HG02642 (cell line): Measurements from ENCODE around the gene MEI4.
"Not testable (repeated sequence)": the region's sequence is repeated elsewhere in the genome, so short reads cannot be mapped to it uniquely, and the experiment has no call there.

Experiments used
- ATAC-seq: cut with Tn5 transposase; IDR thresholded peaks from one replicate; pipeline ENCODE4 v1.9.1; 2021; ENCODE audit warnings: mild to moderate bottlenecking; ENCODE audit not compliant: unreplicated experiment, poor library complexity

MEI4 gene, protein sequence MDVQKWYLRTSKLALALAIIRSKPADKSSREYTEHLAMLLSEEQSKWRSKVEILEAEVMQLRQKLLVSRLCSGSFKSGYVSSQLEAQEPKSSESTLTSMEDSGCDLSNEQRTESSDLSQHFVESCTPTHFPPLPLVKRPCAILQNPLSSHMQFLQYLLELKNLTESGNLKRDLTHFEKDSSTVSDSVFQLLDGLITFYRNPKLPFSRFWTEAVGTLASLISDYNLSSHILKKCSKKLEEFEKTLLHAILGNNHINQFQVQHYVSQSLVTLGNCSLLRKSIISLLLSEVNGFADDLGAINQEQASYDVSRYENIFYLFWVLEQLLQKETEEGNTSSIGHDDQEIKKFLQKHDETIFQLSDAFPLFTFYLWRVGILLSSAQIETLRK

DNA sequence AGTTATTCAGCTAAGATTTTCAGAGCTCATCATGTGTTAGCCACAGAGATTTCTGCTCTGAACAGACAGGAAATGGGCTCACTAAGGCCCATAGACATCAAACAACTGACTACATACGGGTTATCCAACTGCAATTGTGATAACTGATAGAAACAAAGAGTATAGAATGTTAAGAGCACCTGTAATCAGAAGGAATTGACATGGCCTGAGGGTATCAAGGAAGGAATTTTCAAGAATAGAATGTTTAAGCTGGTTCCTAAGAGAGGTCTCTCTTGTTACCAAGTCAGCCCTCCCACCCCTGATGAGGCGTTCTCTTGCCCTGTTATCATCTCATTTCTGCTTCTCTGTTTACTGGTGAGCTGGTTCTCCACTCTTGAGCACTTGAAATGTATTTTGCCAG is at the start of gene MEI4:
TSS of gene MEI4 (plus strand) at position 301 of the 400 bp plus-strand sequence. CDS start 37,633 bp downstream, outside the sequence.
- no peak for ATAC-seq

DNA sequence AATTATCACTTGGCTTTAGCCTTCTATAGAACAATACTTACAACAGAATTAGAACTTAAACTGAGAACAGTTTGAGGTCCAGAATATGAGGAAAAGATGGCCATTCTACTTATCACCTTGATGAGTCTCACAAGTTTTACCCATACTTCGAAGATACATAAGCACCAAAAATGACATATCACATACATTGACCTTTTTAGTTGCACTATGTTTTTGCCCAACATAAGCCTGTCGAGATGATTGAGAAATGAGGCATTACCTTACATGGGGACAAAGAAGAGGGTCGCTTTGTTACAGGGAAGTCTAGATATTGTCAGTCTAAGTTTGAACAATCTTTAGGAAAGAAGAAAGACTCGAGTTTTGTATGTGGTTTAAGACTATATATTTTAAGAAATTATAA is 48.4 kb upstream of the MEI4 start:
- ATAC-seq = no peak

DNA sequence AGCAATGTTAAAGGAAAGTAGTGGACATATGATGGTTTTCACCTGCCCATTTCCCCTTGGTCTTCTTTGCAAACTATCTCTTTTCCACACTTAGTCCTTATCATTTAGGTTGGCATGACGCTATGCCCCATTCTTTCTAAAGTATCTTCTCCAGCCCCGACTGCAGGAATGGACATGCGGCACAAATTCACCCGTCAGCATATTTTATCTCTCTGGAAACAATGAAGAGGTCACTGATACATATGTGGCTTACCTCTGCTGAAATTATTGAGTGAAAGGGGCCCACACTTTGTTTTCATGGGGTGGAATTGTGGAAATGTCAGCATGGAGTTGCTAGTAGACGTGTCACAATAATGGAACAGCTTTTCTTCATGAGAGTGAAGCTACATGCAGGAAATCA is 45.8 kb upstream of the MEI4 start:
- ATAC-seq = no peak

DNA sequence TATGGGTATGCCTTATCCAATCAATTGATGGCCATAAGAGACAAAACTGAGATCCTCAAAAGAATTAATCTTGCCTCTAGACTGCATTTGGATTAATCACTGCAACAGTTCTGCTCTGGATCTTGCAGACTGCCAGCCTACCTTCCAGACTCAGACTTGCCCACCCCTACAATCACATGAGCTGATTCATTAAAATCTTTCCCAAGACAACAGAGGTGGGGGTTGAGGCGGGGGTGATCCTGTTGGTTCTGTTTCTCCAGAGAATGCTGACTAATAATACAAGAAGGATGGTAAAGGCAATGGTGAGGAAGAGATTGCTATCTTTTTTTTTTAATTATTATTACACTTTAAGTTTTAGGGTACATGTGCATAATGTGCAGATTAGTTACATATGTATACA is 43.7 kb upstream of the MEI4 start:
- no peak for ATAC-seq

DNA sequence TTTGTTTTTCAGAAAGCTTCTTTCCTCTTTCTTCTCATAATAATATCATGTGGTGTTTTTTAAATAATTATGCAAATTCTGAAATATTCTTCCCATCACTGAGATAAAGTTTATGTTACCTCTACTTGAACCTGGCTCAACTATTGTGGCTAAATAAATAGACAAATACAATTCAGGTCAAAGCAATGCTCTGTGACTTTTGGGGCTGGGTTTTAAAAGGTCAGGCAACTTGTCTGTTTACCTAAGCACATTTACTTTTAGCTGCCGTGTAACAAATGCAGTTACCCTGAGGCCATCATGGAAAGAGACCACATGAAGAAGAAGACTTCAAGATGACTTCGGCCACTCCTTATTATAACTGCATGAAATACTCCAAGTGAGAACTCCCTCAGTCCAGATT is 33.7 kb upstream of the MEI4 start:
- no peak for ATAC-seq

DNA sequence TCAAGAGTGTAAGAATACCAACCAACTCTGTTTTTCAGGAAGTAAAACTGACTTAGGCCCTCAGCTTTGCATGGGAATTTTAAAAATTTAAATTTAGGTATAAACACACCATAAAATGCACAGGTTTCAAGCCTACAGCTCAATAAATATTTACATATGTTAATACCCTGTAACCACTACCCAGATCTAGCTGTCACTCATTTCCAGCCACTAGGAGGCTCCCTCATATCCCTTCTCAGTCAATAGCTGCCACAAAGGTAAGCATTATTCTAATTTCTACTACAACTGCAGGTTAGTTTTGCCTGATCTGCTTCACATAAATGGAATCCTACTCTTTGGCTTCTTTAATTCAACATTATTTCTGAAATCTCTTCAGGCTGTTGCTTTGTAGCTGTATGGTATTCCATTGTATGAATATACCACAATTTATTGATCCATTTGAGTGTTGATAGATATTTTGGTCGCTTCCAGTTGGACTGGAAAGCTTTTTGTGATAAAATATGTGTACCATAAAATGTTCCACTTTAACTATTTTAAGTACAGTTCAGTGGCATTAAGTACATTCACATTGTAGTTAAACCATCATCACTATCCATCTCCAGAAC is 32.5 kb upstream of the MEI4 start:
- ATAC-seq = peak; percentile 74

DNA sequence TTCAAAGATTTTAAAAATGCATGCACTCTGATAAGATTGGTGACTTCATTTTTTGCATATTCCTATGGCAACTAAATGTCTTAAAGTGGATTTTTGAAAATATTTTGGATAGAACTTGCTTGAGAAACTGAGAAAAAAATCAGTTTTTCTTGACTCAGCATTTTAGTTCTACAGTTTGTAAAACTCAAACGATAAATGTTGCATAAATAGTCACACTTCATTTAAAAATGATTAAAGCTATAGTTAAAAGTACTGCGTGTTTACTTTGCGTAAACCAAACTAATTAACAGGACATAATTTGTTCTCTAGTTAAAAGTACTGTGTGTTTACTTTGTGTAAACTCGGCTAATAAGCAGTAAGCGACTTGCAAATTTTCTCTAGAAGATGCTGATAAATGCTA is 28.3 kb upstream of the MEI4 start:
- no peak for ATAC-seq

DNA sequence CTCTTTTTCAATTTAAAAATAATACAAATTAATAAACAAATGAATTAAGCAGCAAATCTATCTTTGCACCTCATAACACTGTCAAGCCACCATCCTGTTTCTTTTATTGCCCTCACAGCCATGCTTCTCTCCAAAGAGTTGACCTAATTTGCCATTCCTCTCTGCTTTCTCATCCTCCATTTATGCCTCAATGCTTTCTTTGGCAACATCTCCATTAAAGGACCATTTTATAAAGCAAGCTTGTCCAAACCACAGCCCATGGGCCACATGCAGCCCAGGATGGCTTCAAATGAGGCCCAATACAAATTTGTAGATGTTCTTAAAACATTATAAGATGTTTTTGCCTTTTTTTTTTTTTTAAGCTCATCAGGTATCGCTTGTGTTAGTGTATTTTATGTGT is 26.4 kb upstream of the MEI4 start:
- no peak for ATAC-seq

DNA sequence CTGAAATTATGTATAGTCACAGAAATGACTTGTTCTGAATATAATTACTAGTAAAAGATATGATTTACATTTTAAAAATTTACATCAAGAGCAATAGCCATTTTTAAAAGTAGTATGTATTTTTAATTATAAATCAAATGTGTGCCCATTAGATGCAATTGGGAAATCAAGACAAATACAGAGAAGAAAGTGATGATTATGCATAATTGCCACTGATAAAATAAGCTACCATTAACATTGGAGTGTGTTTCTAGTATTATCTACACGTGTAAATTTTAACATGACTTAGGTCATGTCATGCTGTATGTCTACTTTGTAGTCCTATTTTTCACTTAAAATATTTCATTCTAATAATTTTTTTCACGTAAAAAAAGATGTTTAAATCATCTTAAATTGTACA is 22.8 kb upstream of the MEI4 start:
- ATAC-seq = no peak

DNA sequence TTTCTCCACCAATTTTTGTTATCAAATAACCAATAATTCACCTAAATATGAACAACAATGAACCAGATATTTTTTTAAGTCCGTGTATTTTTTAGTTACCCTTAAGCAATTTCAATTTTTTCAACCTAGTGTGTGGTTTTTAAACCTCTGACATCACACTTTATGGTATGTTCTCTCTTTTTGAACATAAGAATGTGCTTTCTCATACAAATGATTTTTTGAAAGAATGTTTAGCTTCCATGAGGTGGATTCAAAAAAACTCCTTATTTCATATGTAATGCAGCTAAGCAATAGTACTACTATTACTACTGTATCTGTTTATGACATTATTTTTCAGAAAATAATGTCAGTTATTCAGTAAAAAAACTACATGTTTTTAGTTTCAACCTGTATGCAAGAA is 19.4 kb upstream of the MEI4 start:
- ATAC-seq = no peak

DNA sequence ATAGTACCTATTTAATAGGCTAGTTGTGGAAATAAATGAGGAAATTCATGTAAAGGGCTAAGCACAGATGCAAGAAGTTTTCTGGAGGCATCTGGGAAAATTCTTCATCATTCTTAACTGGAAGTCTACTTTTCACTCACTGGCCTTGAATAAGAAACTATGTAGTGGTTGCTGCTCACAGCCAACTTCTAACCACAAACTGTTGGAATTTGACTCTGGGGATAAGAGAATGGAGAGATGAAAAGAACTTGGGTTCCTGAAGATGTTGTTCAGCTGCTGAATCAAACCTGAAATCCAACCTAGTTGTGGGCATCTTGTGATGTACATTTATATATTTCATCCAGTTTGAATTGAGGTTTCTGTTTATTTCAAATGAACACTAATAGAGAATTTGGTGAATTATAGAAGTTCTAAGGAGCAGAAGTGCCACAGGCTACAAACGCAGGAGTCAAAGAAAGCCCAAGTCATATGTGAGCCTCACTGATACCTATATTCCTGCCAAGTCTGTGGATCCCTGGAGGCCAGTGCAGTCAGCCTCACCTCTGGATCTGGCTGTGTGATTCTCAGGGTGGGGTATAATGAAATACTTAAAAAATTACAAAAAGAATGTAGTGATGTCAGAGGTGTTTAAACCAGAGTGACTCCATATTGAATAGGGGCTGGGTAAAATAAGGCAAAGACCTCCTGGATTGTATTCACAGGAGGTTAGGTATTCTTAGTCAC is 18.7 kb upstream of the MEI4 start:
- no peak for ATAC-seq

DNA sequence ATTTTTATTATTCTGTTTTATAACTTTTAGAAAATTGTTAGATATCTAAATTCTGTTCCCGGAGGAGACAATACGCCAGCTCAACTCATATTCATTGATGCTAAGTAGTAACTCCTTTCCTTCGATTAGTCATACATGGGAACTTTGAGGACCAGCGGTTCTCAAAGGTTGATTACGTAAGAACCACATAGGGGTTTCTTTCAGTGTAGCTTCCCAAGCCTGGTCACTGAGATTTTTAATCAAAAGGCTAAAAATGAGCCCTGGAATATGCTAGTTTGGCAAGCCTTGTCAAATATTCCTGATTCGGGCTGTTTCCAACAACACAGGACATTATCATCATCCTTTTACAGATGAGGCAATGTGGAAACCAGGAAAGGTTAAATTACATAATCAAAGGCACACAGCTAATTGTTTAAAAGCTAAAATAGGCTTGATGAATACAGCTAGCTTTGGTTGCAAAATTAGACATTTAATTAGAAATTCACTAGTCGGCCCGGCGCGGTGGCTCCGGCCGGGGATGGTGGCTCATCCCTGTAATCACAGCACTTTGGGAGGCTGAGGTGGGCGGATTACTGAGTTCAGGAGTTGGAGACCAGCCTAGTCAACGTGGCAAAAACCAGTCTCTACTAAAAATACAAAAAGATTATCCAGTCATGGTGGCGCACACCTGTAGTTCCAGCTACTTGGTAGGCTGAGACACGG is 14.6 kb upstream of the MEI4 start:
- ATAC-seq = no peak

DNA sequence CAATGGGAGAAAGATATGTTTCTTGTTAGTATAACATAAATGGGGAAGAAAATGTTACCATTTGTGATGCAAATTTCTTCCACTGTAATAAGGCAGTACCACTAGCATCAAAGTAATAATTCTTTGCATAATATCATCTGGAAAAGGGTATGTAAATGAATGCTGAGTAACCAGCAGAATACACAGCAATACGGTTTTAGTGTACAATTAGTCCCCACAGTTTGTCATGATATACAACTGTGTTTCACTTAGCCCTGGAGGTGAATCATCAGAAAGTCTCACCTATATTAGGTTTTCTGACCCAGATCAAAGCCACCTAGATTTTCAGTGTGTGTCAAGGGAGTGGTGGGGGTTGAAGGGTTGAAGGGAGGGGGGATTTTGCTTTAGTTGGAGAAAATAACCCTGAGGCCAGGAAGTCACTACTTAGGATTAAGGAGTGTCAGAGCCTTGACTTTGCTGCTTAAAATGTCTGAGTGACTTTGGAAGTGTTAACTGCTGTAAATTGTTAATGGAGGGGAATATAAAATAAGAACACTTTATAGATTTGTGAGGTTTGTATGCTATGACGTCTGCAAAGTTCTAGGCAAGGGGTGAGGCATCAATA is 8.6 kb upstream of the MEI4 start:
- ATAC-seq = no peak

DNA sequence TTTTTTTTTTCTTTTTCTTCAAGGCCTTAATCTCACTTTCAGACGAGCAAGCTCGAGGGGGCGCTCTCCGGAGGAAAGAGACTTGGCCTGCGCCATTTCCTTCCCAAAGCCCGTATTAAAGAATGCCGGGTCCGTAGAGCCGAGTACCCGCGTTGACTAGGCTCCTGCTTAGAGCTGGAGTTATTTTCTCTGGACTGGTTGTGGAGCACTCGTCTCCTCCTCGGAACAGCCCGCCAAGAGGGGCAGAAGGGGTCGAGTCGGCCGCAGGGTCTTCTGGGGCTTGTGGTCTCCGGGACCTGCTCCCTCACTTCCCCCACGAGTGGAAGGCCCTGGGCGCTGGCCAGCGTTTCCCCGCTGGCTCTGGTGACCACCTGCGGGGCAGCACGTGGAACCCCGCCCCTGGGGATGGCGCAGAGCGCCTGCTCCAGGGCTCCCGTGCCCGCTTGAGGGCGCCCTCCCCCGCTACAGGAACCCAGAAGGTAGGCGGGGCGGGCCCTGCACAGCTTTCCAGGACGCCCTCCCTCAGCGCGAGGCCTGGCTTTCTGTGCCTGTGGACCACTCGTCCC is 2.7 kb upstream of the MEI4 start:
- peak; percentile 57 for ATAC-seq

DNA sequence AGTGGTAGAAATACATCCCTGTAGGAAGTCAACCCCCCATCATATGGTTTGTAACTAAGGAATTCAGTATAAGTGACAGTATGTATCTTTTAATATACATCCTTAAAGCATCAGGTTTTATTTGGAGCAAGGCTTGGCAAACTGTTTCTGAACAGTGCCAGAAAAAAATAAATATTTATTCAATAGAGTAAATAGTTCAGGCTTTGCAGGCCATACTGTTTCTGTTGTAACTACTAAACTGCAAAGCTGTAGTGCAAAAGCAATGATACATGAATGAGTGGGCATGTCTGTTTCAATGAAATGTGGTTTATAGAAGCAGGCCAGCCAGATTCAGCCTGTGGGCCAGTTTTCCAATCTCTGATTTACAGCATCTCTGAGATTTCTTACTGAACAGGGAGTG is 977 bp downstream of the MEI4 start:
- no peak for ATAC-seq

DNA sequence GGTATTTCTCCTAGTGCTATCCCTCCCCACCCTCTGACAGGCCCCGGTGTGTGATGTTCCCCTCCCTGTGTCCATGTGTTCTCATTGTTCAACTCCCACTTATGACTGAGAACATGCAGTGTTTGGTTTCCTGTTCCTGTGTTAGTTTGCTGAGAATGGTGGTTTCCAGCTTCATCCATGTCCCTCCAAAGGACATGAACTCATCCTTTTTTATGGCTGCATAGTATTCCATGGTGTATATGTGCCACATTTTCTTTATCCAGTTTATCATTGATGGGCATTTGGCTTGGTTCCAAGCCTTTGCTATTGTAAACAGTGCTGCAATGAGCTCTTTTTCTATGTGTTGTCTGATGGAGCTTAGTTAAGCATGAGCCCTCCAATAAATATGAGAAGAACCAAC is 2.2 kb downstream of the MEI4 start:
- not testable (repeated sequence) for ATAC-seq

DNA sequence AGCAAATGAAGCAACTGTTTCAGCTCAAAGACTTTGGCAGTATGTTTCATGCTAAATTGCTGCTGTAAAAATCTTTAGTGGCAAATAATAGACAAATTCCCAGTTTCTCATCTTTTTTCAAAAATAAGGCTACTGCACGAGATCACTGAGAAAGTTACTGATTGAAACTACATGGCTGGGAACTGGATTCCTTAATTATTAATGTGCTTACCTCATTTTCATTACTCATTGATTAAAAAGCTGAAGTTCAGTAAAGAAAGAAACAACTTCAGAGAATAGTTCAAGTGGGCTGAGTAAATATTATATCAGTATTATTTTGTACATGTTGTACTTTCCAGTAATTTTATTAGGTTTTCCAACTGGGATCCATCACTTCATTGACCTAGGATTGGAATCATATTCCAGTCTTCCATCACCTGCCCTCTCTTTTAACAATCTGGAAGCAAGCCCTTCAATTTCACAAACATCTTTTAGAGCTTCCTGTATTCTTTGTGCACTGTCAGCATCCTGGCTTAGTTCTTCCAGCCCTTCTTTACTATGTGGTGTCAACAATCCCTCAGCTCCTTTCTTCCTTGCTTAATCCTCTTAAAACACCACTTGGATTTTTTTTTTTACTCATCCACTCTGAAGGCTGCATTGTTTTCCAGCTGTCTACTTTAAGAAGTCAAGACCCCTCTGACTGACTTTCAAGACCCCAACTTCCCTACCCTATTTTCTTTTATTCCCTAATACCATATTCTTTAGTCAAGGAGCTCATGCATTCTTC is 4.3 kb downstream of the MEI4 start:
- ATAC-seq = no peak

DNA sequence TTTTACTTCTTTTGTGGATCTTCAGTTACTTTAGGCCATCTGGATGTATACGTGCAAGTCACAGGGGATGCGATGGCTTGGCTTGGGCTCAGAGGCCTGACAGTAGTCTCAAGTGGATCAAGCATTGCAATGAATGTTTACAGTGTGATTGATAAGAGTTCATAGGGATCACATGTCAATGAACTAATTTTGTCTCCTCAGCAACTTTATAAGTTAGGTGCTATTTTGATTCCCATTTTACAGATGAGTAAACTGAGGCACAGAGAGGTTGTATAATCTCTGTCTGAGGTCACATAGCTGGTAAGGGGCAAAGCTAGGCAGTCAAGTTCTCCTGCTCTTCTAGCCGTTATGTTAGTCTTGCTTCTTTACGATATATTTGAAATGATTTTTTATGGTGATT is 13.5 kb downstream of the MEI4 start:
- ATAC-seq = no peak

DNA sequence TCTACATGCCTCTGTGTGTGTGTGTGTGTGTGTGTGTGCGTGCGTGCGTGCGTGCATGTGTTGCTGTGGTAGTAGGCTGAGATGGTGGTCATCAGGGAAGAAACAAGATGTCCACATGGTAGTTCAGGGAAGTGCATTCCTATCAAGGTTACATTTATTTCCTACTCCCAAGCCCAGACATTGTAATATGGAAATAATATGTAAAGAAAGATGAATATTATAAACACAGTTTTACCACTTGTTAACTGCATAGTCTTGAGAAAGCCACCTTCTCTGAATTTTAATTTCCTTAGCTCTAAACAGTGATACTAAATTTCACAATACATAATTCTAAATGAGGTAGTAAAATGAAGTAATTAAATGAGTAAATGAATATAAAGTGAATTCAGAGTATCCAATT is 14.0 kb downstream of the MEI4 start:
- no peak for ATAC-seq
